GM21423 (cell line): ENCODE measurements around the gene TOMM6.
A peak's percentile ranks its signal among the peaks of the same experiment; 100 is the strongest.
"Not testable (repeated sequence)": the region's sequence is repeated elsewhere in the genome, so short reads cannot be mapped to it uniquely, and the experiment has no call there.

Source experiments
- ATAC-seq: cut with Tn5 transposase; IDR thresholded peaks from one replicate; pipeline ENCODE4 v1.9.1; 2021; ENCODE audit warnings: mild to moderate bottlenecking, moderate library complexity; ENCODE audit not compliant: unreplicated experiment

TOMM6 gene

GRCh38 chr6:41759905-41760579 lies 27.5 kb upstream of the TOMM6 start:
- ATAC-seq, result no peak

- ATAC-seq, result no peak
Observed at GRCh38 chr6:41763470-41763869, 24.0 kb upstream of the TOMM6 start.

- ATAC-seq, result not testable (repeated sequence)
Observed at GRCh38 chr6:41766043-41766664, 21.3 kb upstream of the TOMM6 start.

GRCh38 chr6:41767112-41767833 lies 20.2 kb upstream of the TOMM6 start:
- ATAC-seq, result no peak

GRCh38 chr6:41768545-41769308 lies 18.8 kb upstream of the TOMM6 start:
- ATAC-seq, result no peak

GRCh38 chr6:41769376-41769775 lies 18.1 kb upstream of the TOMM6 start:
- ATAC-seq, result no peak

- no peak for ATAC-seq
Observed at GRCh38 chr6:41770381-41771057, 17.0 kb upstream of the TOMM6 start.

GRCh38 chr6:41771058-41771983 lies 16.2 kb upstream of the TOMM6 start:
- no peak for ATAC-seq

GRCh38 chr6:41774841-41775240 lies 12.7 kb upstream of the TOMM6 start:
- no peak for ATAC-seq

GRCh38 chr6:41775293-41775882 lies 12.1 kb upstream of the TOMM6 start:
- ATAC-seq, result no peak

GRCh38 chr6:41777551-41778285 lies 9.8 kb upstream of the TOMM6 start:
- ATAC-seq, result no peak

GRCh38 chr6:41778895-41779294 lies 8.6 kb upstream of the TOMM6 start:
- no peak for ATAC-seq

GRCh38 chr6:41779336-41779735 lies 8.2 kb upstream of the TOMM6 start:
- no peak for ATAC-seq

- peak; percentile 92 for ATAC-seq
Observed at GRCh38 chr6:41779788-41780550, 7.5 kb upstream of the TOMM6 start, which contains the start of gene FRS3. TSS of gene FRS3 (minus strand) at chr6:41779900. CDS start at chr6:41776987, 2,913 bp downstream.

GRCh38 chr6:41780551-41781365 lies 6.7 kb upstream of the TOMM6 start, which contains the start of gene PRICKLE4:
TSS of gene PRICKLE4 (plus strand) at chr6:41780782. CDS start at chr6:41783474, 2,692 bp downstream.
- ATAC-seq, result no peak

GRCh38 chr6:41781366-41781730 lies 6.1 kb upstream of the TOMM6 start:
- ATAC-seq, result no peak
